CD14-positive monocyte (primary cell): ENCODE results near the gene SRPRA. TPM values are rescaled to one million over a fixed set of nuclear protein-coding genes. Genes with fewer than 3 reads are reported as not detected.

Source experiments
- DNase-seq, 3 donors: peaks; one replicate each; pipeline ENCODE4 v3.0.0-alpha.2; 2011 to 2022
- H2AFZ ChIP-seq: 2 replicates; pipeline ENCODE4 v1.6.0; 2012; ENCODE audit warnings: mild to moderate bottlenecking, low read depth, low read length, inconsistent platforms; ENCODE audit not compliant: insufficient read depth, poor library complexity, severe bottlenecking
- H3K27ac ChIP-seq, 2 donors: 1 replicate in 1 of 2; 2 replicates in 1 of 2; pipeline ENCODE4 v1.5.1; 2012 to 2013; ENCODE audit warnings: low read length in 2 of 2, control low read depth in 1 of 2, inconsistent platforms in 1 of 2, low read depth in 1 of 2, mild to moderate bottlenecking in 1 of 2
- H3K27me3 ChIP-seq, 2 donors: one replicate each; pipeline versions ENCODE4 v1.6.0 to v1.6.1; 2011 to 2013; ENCODE audit warnings: low read length in 2 of 2; ENCODE audit not compliant: control insufficient read depth in 2 of 2, insufficient read depth in 2 of 2
- H3K36me3 ChIP-seq, 2 donors: replicated peaks in 1 of 2; 1 replicate in 1 of 2; 2 replicates in 1 of 2; pipeline versions ENCODE4 v1.5.1 to v1.6.1; 2012 to 2013; ENCODE audit warnings: low read length in 2 of 2, control low read depth in 1 of 2, inconsistent platforms in 1 of 2, mild to moderate bottlenecking in 1 of 2; ENCODE audit not compliant: insufficient read depth in 2 of 2, control insufficient read depth in 1 of 2
- H3K4me1 ChIP-seq, 2 donors: 1 replicate in 1 of 2; 2 replicates in 1 of 2; pipeline versions ENCODE4 v1.5.1 to v1.6.1; 2012 to 2013; ENCODE audit warnings: low read length in 2 of 2, control low read depth in 1 of 2, inconsistent platforms in 1 of 2, mild to moderate bottlenecking in 1 of 2, moderate library complexity in 1 of 2; ENCODE audit not compliant: insufficient read depth in 2 of 2, control insufficient read depth in 1 of 2
- H3K4me2 ChIP-seq: replicated peaks from 2 replicates; pipeline ENCODE3; 2012; ENCODE audit warnings: low read length, moderate library complexity, mild to moderate bottlenecking; ENCODE audit not compliant: poor library complexity, severe bottlenecking; ENCODE audit errors: extremely low read depth
- H3K4me3 ChIP-seq, 3 experiments: fragments of 200-600 bp in 1 of 3; sonication (generic) in 1 of 3; replicated peaks in 1 of 3; 1 replicate in 2 of 3; 2 replicates in 1 of 3; pipeline ENCODE4 v1.5.1; 2011 to 2013; ENCODE audit warnings: low read length in 3 of 3, mild to moderate bottlenecking in 3 of 3, control low read depth in 2 of 3, low read depth in 2 of 3, inconsistent platforms in 1 of 3, moderate library complexity in 1 of 3
- H3K79me2 ChIP-seq: 2 replicates; pipeline ENCODE4 v1.6.0; 2012; ENCODE audit warnings: mild to moderate bottlenecking, control low read depth, inconsistent platforms, low read length, moderate library complexity; ENCODE audit not compliant: insufficient read depth
- H3K9ac ChIP-seq: 2 replicates; pipeline ENCODE4 v1.6.0; 2017; ENCODE audit warnings: low read length, mild to moderate bottlenecking; ENCODE audit not compliant: insufficient read depth, poor library complexity, severe bottlenecking
- H3K9me3 ChIP-seq, 2 donors: replicated peaks in 1 of 2; 1 replicate in 1 of 2; 2 replicates in 1 of 2; pipeline versions ENCODE4 v1.5.1 to v1.6.1; 2012 to 2013; ENCODE audit warnings: low read length in 2 of 2, control low read depth in 1 of 2; ENCODE audit not compliant: control insufficient read depth in 1 of 2, insufficient read depth in 1 of 2
- H4K20me1 ChIP-seq: 2 replicates; pipeline ENCODE4 v1.6.0; 2012; ENCODE audit warnings: mild to moderate bottlenecking, low read length, control low read depth, moderate library complexity; ENCODE audit not compliant: insufficient read depth
- H3K27ac Mint-ChIP-seq, 7 donors: one replicate each; pipeline ENCODE4 v1.8.0; 2020; ENCODE audit warnings: mild to moderate bottlenecking in 7 of 7, mixed read lengths in 7 of 7, moderate library complexity in 6 of 7, inconsistent platforms in 2 of 7
- H3K27me3 Mint-ChIP-seq, 3 donors: one replicate each; pipeline ENCODE4 v1.8.0; 2021 to 2022; ENCODE audit warnings: low read depth in 3 of 3, mild to moderate bottlenecking in 3 of 3, mixed read lengths in 3 of 3, moderate library complexity in 3 of 3, inconsistent platforms in 1 of 3
- H3K36me3 Mint-ChIP-seq, 2 donors: one replicate each; pipeline ENCODE4 v1.8.0; 2020; ENCODE audit warnings: mixed read lengths in 2 of 2, inconsistent platforms in 1 of 2, mild to moderate bottlenecking in 1 of 2
- H3K4me1 Mint-ChIP-seq: one replicate; pipeline ENCODE4 v1.8.0; 2020; ENCODE audit warnings: mild to moderate bottlenecking, mixed read lengths
- H3K4me3 Mint-ChIP-seq, 2 donors: one replicate each; pipeline ENCODE4 v1.8.0; 2020; ENCODE audit warnings: mild to moderate bottlenecking in 2 of 2, mixed read lengths in 2 of 2, moderate library complexity in 1 of 2
- H3K9me3 Mint-ChIP-seq, 7 donors: one replicate each; pipeline ENCODE4 v1.8.0; 2020 to 2022; ENCODE audit warnings: mixed read lengths in 7 of 7, mild to moderate bottlenecking in 6 of 7, moderate library complexity in 6 of 7, inconsistent platforms in 2 of 7
- CTCF ChIP-seq: fragments of 200-600 bp; IDR thresholded peaks from one replicate; pipeline ENCODE4 v1.8.0; 2022; ENCODE audit warnings: antibody characterized with exemption, mild to moderate bottlenecking
- WGBS: methylation state at CpG from one replicate; pipeline ENCODE4 v1.1.5; 2013; ENCODE audit warnings: missing lambda C conversion rate; ENCODE audit not compliant: insufficient coverage; 5-methylcytosine and 5-hydroxymethylcytosine counted together
- intact Hi-C, 2 donors: fragments of 100-400 bp; cut with micrococcal nuclease; formaldehyde crosslinking; loops; one replicate each; pipeline versions ENCODE4 v1.15.0 to v1.15.1; 2023
- polyA plus RNA-seq, 3 donors: library from polyadenylated mRNA; depleted of rRNA in 1 of 3; unstranded in 2 of 3; stranded (reverse) in 1 of 3; fragments of 300-500 nt in 2 of 3; fragments of >200 nt in 1 of 3; fragmentation: Illumina TruSeq in 2 of 3; gene quantifications; 1 replicate in 2 of 3; 2 replicates in 1 of 3; pipeline ENCODE4 v1.2.3, GENCODE V29; 2012 to 2021

Gene SRPRA
- polyA plus RNA-seq, 3 donors, result 68.7 to 123 (median 87.6) TPM

GRCh38 chr11:126229858-126230540, 38.7 kb downstream of the SRPRA start:
- TF ChIP-seq CTCF, result no peak
- Histone ChIP-seq H3K36me3 (peaks cover 21 to 44% of the 10 kb centered on the region in 2 donors), H3K4me2 (no peak overlapping the region), H3K9me3 (peaks cover 13 to 15% of the 10 kb centered on the region in 2 donors), H4K20me1 (peaks cover 17% of the 10 kb centered on the region), H3K79me2 (peaks cover 22% of the 10 kb centered on the region), H2AFZ (no peak overlapping the region), H3K4me1 (no peaks in the 10 kb centered on the region), H3K27ac (no peak overlapping the region), H3K27me3 (no peaks in the 10 kb centered on the region), H3K4me3 (no peak overlapping the region), H3K9ac (no peak overlapping the region)
- Mint-ChIP-seq H3K4me1 (peaks cover 7% of the 10 kb centered on the region), H3K36me3 (peaks cover 31% of the 10 kb centered on the region in 2 donors), H3K9me3 (peaks cover 5 to 18% (median 13%) of the 10 kb centered on the region in 7 donors), H3K27me3 (peaks cover 0 to 2% (median 0%) of the 10 kb centered on the region in 3 donors), H3K27ac (no peak overlapping the region), H3K4me3 (no peak overlapping the region)
- intact Hi-C loops, result no loop called here
- DNase-seq, result no peak
- WGBS, result no CpG with 5 or more reads among the region's 3 CpGs

GRCh38 chr11:126226334-126227084, 42.2 kb downstream of the SRPRA start:
- Mint-ChIP-seq H3K36me3 (peaks cover 24 to 29% of the 10 kb centered on the region in 2 donors), H3K4me1 (peaks cover 7% of the 10 kb centered on the region), H3K4me3 (no peak overlapping the region), H3K27me3 (peaks cover 0 to 2% (median 1%) of the 10 kb centered on the region in 3 donors), H3K27ac (peak overlapping the region; percentile 15 to 82 (median 74)), H3K9me3 (peaks cover 8 to 25% (median 15%) of the 10 kb centered on the region in 7 donors)
- no peak overlapping the region for H3K4me3 ChIP-seq
- H3K9me3 ChIP-seq, result peaks cover 14 to 15% of the 10 kb centered on the region in 2 donors
- H3K9ac ChIP-seq, result no peak overlapping the region
- intact Hi-C loops, result no loop called here
- H2AFZ ChIP-seq, result no peak overlapping the region
- H3K4me1 ChIP-seq, result no peaks in the 10 kb centered on the region
- H3K4me2 ChIP-seq, result no peak overlapping the region
- H3K27ac ChIP-seq, result peak overlapping the region; percentile 32 to 57
- H4K20me1 ChIP-seq, result peaks cover 31% of the 10 kb centered on the region
- WGBS, result 98% methylated on average over 4 of the region's 15 CpGs
- peaks cover 18 to 27% of the 10 kb centered on the region in 2 donors for H3K36me3 ChIP-seq
- TF ChIP-seq CTCF, result no peak
- H3K27me3 ChIP-seq, result no peaks in the 10 kb centered on the region
- H3K79me2 ChIP-seq, result peaks cover 53% of the 10 kb centered on the region
- DNase-seq, result no peak
